B cell (primary cell): ENCODE results near the gene NOS2.

Source experiments
- EZH2 ChIP-seq: IDR thresholded peaks from 2 replicates; pipeline ENCODE4 v1.6.1; 2012; ENCODE audit warnings: borderline replicate concordance, low read depth, mild to moderate bottlenecking, moderate library complexity, low read length; ENCODE audit not compliant: insufficient read depth, poor library complexity, severe bottlenecking
- TF ChIP-seq, protein P1 (sequence below): fragments of 200-600 bp; IDR thresholded peaks from one replicate; pipeline ENCODE4 v1.8.0; 2022; ENCODE audit warnings: antibody characterized with exemption, mild to moderate bottlenecking

DNA sequence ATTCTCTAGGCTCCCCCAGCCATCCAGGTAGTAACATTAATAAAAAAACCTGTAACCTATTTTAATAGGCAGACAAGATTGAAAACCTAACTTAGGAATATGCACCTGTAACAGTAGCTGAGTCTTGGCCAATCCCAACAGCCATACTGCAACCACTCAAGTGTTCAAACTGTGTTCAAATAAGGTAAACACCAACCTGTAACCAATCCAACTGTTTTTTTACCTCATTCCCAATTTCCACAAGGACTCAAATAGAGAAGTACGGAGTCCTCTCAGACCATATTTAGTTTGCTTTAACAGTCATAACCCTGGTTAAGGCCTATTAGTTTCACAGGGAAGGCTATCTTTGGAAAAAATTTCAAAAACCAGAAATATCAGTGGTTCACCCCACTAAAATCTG lies 40.4 kb upstream of the NOS2 start:
- TF ChIP-seq, protein P1, sequence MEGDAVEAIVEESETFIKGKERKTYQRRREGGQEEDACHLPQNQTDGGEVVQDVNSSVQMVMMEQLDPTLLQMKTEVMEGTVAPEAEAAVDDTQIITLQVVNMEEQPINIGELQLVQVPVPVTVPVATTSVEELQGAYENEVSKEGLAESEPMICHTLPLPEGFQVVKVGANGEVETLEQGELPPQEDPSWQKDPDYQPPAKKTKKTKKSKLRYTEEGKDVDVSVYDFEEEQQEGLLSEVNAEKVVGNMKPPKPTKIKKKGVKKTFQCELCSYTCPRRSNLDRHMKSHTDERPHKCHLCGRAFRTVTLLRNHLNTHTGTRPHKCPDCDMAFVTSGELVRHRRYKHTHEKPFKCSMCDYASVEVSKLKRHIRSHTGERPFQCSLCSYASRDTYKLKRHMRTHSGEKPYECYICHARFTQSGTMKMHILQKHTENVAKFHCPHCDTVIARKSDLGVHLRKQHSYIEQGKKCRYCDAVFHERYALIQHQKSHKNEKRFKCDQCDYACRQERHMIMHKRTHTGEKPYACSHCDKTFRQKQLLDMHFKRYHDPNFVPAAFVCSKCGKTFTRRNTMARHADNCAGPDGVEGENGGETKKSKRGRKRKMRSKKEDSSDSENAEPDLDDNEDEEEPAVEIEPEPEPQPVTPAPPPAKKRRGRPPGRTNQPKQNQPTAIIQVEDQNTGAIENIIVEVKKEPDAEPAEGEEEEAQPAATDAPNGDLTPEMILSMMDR = no peak
- no peak for TF ChIP-seq EZH2
